HepG2 (cell line): ENCODE measurements around the gene INHA. TPM values are rescaled to one million over a fixed set of nuclear protein-coding genes. Genes with fewer than 3 reads are reported as not detected.

Experiments used
- EHMT2 ChIP-seq: fragments of 200-600 bp; sonication (generic); IDR thresholded peaks from 2 replicates; pipeline ENCODE4 v1.7.0; 2017; ENCODE audit warnings: antibody characterized with exemption, low read depth, low read length, borderline replicate concordance
- HMG20B ChIP-seq: conservative IDR thresholded peaks from 2 replicates; pipeline ENCODE4 v1.6.1; 2016; ENCODE audit warnings: missing genetic modification reagents, missing compliant biosample characterization
- HOXA7 ChIP-seq: sonication (generic); formaldehyde crosslinking; IDR thresholded peaks from 2 replicates; pipeline ENCODE4 v1.8.1; 2022; ENCODE audit warnings: mild to moderate bottlenecking, missing genetic modification reagents, moderate library complexity
- MYC ChIP-seq: sonication (generic); formaldehyde crosslinking; IDR thresholded peaks from 2 replicates; pipeline ENCODE4 v1.9.0; 2021; ENCODE audit warnings: missing genetic modification reagents, borderline replicate concordance
- MYPOP ChIP-seq: sonication (generic); formaldehyde crosslinking; IDR thresholded peaks from 2 replicates; pipeline ENCODE4 v1.8.1; 2023; ENCODE audit warnings: mild to moderate bottlenecking, moderate library complexity, missing genetic modification reagents
- PAWR ChIP-seq: sonication (generic); formaldehyde crosslinking; IDR thresholded peaks from 2 replicates; pipeline ENCODE4 v1.4.0; 2020; ENCODE audit warnings: missing genetic modification reagents, mild to moderate bottlenecking, borderline replicate concordance
- REST ChIP-seq, 2 experiments: IDR thresholded peaks; 2 replicates each; pipeline ENCODE4 v1.6.1; 2011 to 2012; ENCODE audit warnings: low read length in 2 of 2, borderline replicate concordance in 1 of 2, low read depth in 1 of 2, mild to moderate bottlenecking in 1 of 2, moderate library complexity in 1 of 2
- SAFB2 ChIP-seq: sonication (generic); formaldehyde crosslinking; IDR thresholded peaks from 2 replicates; pipeline ENCODE4 v1.5.1; 2020; ENCODE audit warnings: missing genetic modification reagents, low read depth, mild to moderate bottlenecking, borderline replicate concordance
- SIX1 ChIP-seq: sonication (generic); formaldehyde crosslinking; IDR thresholded peaks from 2 replicates; pipeline ENCODE4 v1.4.0; 2020; ENCODE audit warnings: missing genetic modification reagents, borderline replicate concordance
- SP5 ChIP-seq: IDR thresholded peaks from 2 replicates; pipeline ENCODE4 v1.6.1; 2016; ENCODE audit warnings: low read depth, borderline replicate concordance
- ZNF180 ChIP-seq: sonication (generic); formaldehyde crosslinking; IDR thresholded peaks from 2 replicates; pipeline ENCODE4 v1.4.0; 2020; ENCODE audit warnings: low read depth, missing genetic modification reagents, borderline replicate concordance
- ZNF276 ChIP-seq: sonication (generic); formaldehyde crosslinking; IDR thresholded peaks from 2 replicates; pipeline ENCODE4 v1.4.0; 2020; ENCODE audit warnings: mild to moderate bottlenecking, low read depth, missing genetic modification reagents
- ZNF589 ChIP-seq: sonication (generic); formaldehyde crosslinking; conservative IDR thresholded peaks from 2 replicates; pipeline ENCODE4 v1.8.0; 2022; ENCODE audit warnings: mild to moderate bottlenecking, moderate library complexity, missing genetic modification reagents
- ZNF749 ChIP-seq: sonication (generic); formaldehyde crosslinking; IDR thresholded peaks from 2 replicates; pipeline ENCODE4 v1.8.0; 2022; ENCODE audit warnings: mild to moderate bottlenecking, missing genetic modification reagents, moderate library complexity, borderline replicate concordance
- ZNF800 ChIP-seq: sonication (generic); formaldehyde crosslinking; IDR thresholded peaks from 2 replicates; pipeline ENCODE4 v1.4.0; 2020; ENCODE audit warnings: missing genetic modification reagents
- ZSCAN22 ChIP-seq: sonication (generic); formaldehyde crosslinking; IDR thresholded peaks from 2 replicates; pipeline ENCODE4 v1.4.0; 2020; ENCODE audit warnings: mild to moderate bottlenecking, missing genetic modification reagents
- polyA plus RNA-seq, 8 experiments: library from polyadenylated mRNA; depleted of rRNA in 3 of 8; stranded (reverse) in 7 of 8; unstranded in 1 of 8; fragments of >200 nt; fragmentation: Illumina TruSeq in 4 of 8; extraction: Trizol in 4 of 8; gene quantifications; 2 replicates each; pipeline versions ENCODE4 v1.2.1 to v1.2.3, GENCODE V29; 2011 to 2016; ENCODE audit warnings: low read depth in 4 of 8, missing spikeins in 1 of 8, mixed read lengths in 1 of 8; ENCODE audit not compliant: insufficient read depth in 1 of 8
- total RNA-seq, 5 experiments: library from RNA; depleted of rRNA; stranded (reverse); fragments of >200 nt; fragmentation: Illumina TruSeq; extraction: Trizol; gene quantifications; 2 replicates each; pipeline ENCODE4 v1.2.3, GENCODE V29; 2016; ENCODE audit warnings: low read depth in 1 of 5
- TF ChIP-seq, protein P1 (sequence below): sonication (generic); formaldehyde crosslinking; IDR thresholded peaks from 2 replicates; pipeline ENCODE4 v1.4.0; 2020; ENCODE audit warnings: missing genetic modification reagents, borderline replicate concordance

Gene INHA
- total and polyA plus RNA-seq, 2 of the 13 experiments (the other 11 are each of a cell fraction or from before 2014, with no cell fraction given), result 4.1 to 15.2 TPM

DNA sequence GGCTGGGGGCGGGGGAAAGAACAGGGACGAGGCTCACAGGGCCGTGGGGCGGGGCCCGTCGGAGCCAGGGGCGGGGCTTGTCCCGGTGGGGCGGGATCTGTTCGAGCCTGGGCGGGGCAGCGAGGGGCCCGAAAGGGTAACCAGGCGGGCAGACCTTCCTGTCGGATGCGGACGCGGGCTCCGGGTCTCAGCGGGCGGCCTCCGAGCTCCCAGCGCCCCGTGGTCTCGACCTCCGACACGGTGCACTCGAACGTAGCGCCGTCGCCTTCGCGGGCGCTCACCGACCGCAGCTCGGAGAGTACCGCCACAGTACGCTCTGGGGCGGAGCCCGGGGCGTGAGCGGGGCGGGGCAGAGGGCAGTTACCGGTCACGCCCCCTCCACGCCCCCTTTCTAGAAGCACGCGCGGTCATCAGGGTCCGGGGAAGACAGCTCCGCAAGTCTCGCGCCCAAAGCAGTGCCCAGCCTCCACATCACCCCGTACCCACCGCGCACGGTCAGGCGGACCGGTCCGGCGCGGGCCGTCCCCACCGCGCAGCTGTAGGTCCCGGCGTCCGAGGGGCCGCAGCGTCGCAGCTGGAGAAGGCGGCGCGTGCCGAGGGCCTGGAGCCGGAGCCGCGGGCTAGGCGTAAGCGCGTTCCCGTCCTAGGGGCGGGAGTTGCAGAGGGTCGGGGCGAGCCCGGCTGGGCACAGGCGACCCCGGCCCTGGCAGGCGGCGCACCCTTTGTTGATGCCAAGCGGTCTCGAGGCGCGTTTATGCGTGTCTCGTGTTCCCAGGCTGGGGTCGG, 19.5 kb upstream of the INHA start (continued):
- TF ChIP-seq ZNF276 (CRISPR knock-in tag), result peak; percentile 86
- TF ChIP-seq ZNF180 (CRISPR knock-in tag), result no peak
- no peak for TF ChIP-seq PAWR (CRISPR knock-in tag)
- no peak for TF ChIP-seq EHMT2
- peak; percentile 89 for TF ChIP-seq ZNF589
- no peak for TF ChIP-seq SIX1 (CRISPR knock-in tag)
- TF ChIP-seq ZSCAN22 (CRISPR knock-in tag), result no peak
- TF ChIP-seq SAFB2, result peak; percentile 81; the same call in 1 of the 2 replicates
- TF ChIP-seq ZNF749 (CRISPR knock-in tag), result peak; percentile 52; the same call in 1 of the 2 replicates
- TF ChIP-seq, protein P1, sequence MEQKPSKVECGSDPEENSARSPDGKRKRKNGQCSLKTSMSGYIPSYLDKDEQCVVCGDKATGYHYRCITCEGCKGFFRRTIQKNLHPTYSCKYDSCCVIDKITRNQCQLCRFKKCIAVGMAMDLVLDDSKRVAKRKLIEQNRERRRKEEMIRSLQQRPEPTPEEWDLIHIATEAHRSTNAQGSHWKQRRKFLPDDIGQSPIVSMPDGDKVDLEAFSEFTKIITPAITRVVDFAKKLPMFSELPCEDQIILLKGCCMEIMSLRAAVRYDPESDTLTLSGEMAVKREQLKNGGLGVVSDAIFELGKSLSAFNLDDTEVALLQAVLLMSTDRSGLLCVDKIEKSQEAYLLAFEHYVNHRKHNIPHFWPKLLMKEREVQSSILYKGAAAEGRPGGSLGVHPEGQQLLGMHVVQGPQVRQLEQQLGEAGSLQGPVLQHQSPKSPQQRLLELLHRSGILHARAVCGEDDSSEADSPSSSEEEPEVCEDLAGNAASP (CRISPR knock-in tag), result 0 out of 2 replicates have a peak, but pooled peaks have one; percentile 24
- 0 out of 2 replicates have a peak, but pooled peaks have one; percentile 67 for TF ChIP-seq MYPOP (CRISPR knock-in tag)
- TF ChIP-seq REST (IDR thresholded peaks at IDR 0.05; ENCODE audit: borderline replicate concordance in 1 of 2, low read depth in 1 of 2, low read length in 2 of 2), result peak in 1 of 2 experiments; percentile 13; a peak in 1 of 4 replicates
- TF ChIP-seq HOXA7 (CRISPR knock-in tag), result no peak
- TF ChIP-seq SP5 (CRISPR knock-in tag), result peak; percentile 94
- no peak for TF ChIP-seq HMG20B (CRISPR knock-in tag)
- TF ChIP-seq ZNF800 (CRISPR knock-in tag), result no peak; the same call in 1 of the 2 replicates
- TF ChIP-seq MYC (CRISPR knock-in tag), result peak; percentile 84
